Kidney epithelial cell (primary cell): ENCODE results near the gene FBLN2. TPM values are rescaled to one million over a fixed set of nuclear protein-coding genes. Genes with fewer than 3 reads are reported as not detected.

Experiments
- DNase-seq: peaks from one replicate; pipeline ENCODE4 v3.0.0-alpha.2; 2010; ENCODE audit warnings: low read depth
- H3K27me3 ChIP-seq: 2 replicates; pipeline ENCODE4 v1.6.0; 2011; ENCODE audit warnings: low read length; ENCODE audit not compliant: control insufficient read depth, insufficient read depth
- H3K36me3 ChIP-seq: 2 replicates; pipeline ENCODE4 v1.5.1; 2011; ENCODE audit warnings: low read length; ENCODE audit not compliant: control insufficient read depth, insufficient read depth
- H3K4me3 ChIP-seq: 2 replicates; pipeline ENCODE4 v1.5.1; 2011; ENCODE audit warnings: low read depth, mild to moderate bottlenecking, control low read depth, low read length
- total RNA-seq: library from RNA; depleted of rRNA; stranded (reverse); fragments of >200 nt; gene quantifications from 2 replicates; pipeline ENCODE4 v1.2.3, GENCODE V29; 2015
- TF ChIP-seq, protein P1 (sequence below): IDR thresholded peaks from 2 replicates; pipeline ENCODE4 v1.5.1; 2011; ENCODE audit warnings: mild to moderate bottlenecking, moderate library complexity, low read length, control low read depth, inconsistent platforms; ENCODE audit not compliant: insufficient read depth, poor library complexity, severe bottlenecking

Gene FBLN2
- total RNA-seq, 1 donor from 2014 or later: 6.7 TPM

DNA sequence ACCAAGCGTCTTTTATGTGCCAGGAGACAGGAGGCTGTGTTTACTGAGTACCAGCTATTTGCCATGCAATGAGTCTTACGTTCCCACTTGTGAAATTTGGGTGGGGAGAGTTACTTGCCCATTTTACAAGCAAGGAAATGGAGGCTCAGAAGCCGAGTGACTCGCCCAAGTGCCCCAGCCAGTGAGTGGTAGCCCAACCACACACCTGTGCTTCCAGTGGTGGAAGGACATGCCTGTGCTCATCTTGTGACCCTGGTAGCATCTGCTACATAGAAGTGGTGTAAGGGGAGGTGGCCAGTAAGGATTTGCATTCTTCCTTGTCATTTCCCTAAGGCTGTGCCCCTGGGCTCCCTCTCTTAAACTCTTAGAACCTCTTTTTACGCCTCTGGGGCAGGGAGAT, 49.3 kb downstream of the FBLN2 start:
- no peak for DNase-seq
- no peaks in the 10 kb centered on the region for H3K36me3 ChIP-seq
- peaks cover 4% of the 10 kb centered on the region for H3K27me3 ChIP-seq
- TF ChIP-seq, protein P1, sequence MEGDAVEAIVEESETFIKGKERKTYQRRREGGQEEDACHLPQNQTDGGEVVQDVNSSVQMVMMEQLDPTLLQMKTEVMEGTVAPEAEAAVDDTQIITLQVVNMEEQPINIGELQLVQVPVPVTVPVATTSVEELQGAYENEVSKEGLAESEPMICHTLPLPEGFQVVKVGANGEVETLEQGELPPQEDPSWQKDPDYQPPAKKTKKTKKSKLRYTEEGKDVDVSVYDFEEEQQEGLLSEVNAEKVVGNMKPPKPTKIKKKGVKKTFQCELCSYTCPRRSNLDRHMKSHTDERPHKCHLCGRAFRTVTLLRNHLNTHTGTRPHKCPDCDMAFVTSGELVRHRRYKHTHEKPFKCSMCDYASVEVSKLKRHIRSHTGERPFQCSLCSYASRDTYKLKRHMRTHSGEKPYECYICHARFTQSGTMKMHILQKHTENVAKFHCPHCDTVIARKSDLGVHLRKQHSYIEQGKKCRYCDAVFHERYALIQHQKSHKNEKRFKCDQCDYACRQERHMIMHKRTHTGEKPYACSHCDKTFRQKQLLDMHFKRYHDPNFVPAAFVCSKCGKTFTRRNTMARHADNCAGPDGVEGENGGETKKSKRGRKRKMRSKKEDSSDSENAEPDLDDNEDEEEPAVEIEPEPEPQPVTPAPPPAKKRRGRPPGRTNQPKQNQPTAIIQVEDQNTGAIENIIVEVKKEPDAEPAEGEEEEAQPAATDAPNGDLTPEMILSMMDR: no peak
- H3K4me3 ChIP-seq: no peak overlapping the region

DNA sequence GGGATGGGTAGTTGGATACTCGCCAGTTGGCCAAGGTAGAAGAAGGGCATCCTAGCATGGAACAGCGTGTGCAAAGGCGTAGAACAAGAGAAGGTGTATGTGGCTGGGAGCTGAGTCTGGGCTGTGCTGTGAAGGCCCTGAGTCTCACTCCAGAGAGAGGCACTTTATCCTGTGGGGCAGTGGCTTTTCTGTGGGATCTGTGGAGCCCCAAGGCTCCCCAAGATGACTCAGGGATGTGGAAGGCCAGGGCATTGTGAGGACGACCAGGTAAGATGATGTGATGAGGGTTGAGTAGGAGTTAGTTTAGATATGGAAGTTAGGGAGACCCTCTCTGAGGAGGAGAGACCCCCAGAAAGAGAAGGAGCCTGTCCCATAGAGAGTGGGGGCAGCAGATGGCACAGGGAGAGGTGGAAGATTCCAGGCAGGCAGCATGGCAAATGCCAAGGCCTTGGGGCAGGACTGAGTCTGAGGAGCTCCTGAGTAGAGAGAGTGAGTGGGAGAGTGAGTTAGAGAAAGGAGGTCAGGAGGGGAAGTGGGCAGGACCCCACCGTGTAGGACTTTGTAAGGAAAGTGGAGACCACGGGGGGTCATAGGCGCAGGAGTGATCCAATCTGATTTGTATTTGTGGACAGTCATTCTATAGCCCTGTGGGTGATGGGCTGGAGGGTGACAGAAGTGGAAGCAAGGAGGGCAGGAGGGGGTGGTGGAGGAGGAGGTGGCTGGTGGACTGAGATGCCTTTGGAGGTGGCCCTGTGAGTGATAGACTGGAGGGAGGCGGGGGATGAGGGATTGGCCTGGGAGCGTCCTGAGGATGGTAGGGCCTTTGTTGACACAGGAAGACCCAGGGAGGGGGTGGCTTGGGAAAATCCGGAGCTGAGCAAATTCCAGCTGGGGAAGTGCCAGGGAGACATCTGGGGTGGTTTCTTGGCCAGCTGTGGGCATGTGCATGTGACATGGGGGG, 50.3 kb downstream of the FBLN2 start:
- DNase-seq: peak; percentile 50
- H3K4me3 ChIP-seq: no peak overlapping the region
- no peaks in the 10 kb centered on the region for H3K36me3 ChIP-seq
- TF ChIP-seq, protein P1: no peak
- H3K27me3 ChIP-seq: peaks cover 4% of the 10 kb centered on the region

DNA sequence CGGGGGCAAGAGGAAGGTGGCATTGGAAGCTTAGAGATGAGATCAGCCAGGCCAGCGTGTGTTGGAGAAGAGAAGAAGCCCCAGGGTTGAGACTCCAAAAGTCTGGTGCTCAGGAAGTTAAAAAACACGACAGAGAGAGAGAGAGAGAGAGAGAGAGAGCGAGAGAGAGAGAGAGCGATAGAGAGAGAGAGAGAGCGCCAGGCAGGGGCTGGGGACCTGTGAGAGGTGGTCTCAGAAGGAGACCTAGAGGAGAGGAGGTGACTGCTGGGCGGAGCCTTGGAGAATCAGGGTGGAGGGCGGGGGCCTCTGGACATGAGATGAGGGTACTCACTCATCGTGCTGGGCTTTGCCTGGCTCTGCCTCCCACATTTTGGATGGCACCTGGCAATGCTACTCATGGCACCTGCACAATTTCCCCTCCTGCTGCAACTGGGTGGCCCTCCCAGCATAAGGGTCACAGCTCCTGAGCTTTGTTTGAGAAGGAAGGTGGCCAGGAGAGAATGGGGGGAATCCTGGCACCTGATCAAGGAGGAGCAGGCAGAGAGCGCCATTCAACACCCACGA, 51.0 kb downstream of the FBLN2 start:
- H3K27me3 ChIP-seq: peaks cover 2% of the 10 kb centered on the region
- H3K4me3 ChIP-seq: no peak overlapping the region
- TF ChIP-seq, protein P1: no peak
- no peaks in the 10 kb centered on the region for H3K36me3 ChIP-seq
- DNase-seq: no peak

DNA sequence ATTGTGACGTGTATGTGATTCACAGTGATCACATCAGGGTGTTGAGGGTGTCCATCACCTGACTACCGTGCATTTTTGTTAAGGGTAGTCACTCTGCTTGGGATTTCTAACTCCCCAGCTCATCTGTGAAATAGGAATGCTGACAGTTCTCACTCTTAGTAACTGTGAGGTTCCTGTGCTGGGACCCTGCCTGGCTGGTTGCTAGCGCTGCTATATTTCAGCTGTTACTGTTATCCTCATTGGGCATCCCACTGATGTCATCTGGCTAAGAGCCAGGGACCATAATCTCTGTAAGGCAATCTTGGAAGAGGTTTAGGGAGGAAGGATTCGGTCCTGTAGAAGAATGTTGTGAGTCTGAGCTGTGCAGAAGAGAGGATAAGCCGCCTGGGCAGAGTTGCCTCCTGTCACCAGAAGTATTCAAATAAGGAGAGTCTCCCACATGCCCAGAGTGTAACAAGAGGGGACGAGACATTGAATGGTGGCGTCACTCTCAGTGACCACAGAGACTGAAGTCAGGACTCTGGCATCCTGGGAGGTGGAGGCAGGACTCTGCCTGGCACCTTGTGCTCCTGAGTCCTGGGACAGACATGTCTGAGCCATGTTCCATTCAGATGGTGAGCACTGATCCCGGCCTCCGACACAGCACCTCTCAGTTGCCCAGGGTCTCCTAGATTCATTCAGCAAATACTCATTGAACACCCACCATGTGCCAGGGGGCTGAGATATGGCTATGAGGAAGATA, 52.2 kb downstream of the FBLN2 start:
- H3K27me3 ChIP-seq: no peaks in the 10 kb centered on the region
- peak; percentile 90 for DNase-seq
- no peak overlapping the region for H3K4me3 ChIP-seq
- H3K36me3 ChIP-seq: no peaks in the 10 kb centered on the region
- TF ChIP-seq, protein P1: no peak

DNA sequence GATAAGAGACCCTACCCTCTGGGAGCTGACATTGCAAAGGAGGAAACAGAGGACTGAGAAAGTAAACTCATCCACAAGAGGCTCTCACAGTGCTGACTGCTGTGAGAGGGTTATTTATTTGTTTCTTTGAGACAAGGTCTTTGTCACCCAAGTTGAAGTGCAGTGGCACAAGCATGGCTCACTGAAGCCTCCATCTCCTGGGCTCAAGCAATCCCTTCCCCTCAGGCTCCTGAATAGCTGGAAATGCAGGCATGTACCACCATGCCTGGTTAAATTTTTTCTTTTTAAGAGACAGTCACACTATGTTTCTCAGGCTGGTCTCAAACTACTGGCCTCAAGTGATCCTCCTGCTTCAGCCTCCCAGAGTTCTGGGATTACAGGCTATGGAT, 52.8 kb downstream of the FBLN2 start:
- Histone ChIP-seq H3K27me3 (no peaks in the 10 kb centered on the region), H3K36me3 (no peaks in the 10 kb centered on the region), H3K4me3 (no peak overlapping the region)
- no peak for DNase-seq
- TF ChIP-seq, protein P1: no peak
